ENCODE measurements around the gene GPC5.

GRCh38 chr13:91745967-91746366, 347.5 kb downstream of the GPC5 start:
- no peak for TF ChIP-seq CTCF (IDR thresholded peaks at IDR 0.05 in 4 of 5, conservative IDR thresholded peaks at IDR 0.05 in 1 of 5)
- TF ChIP-seq POLR2A (IDR thresholded peaks at IDR 0.05) = no peak

Data from gastrocnemius medialis (tissue), 4 donors.